ENCODE measurements around the gene GSTT2B.
"Not testable (repeated sequence)": the region's sequence is repeated elsewhere in the genome, so short reads cannot be mapped to it uniquely, and the experiment has no call there.

GRCh38 chr22:23907423-23907822 is 53.6 kb downstream of the GSTT2B start:
- TF ChIP-seq, protein P1, sequence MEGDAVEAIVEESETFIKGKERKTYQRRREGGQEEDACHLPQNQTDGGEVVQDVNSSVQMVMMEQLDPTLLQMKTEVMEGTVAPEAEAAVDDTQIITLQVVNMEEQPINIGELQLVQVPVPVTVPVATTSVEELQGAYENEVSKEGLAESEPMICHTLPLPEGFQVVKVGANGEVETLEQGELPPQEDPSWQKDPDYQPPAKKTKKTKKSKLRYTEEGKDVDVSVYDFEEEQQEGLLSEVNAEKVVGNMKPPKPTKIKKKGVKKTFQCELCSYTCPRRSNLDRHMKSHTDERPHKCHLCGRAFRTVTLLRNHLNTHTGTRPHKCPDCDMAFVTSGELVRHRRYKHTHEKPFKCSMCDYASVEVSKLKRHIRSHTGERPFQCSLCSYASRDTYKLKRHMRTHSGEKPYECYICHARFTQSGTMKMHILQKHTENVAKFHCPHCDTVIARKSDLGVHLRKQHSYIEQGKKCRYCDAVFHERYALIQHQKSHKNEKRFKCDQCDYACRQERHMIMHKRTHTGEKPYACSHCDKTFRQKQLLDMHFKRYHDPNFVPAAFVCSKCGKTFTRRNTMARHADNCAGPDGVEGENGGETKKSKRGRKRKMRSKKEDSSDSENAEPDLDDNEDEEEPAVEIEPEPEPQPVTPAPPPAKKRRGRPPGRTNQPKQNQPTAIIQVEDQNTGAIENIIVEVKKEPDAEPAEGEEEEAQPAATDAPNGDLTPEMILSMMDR (IDR thresholded peaks at IDR 0.05): not testable (repeated sequence)
- not testable (repeated sequence) for TF ChIP-seq EZH2 (IDR thresholded peaks at IDR 0.05; ENCODE audit: borderline replicate concordance, insufficient read depth, low read depth, low read length, poor library complexity, severe bottlenecking)

All from B cell (primary cell).